SU-DHL-6 (cell line): ENCODE data around the gene SEPTIN2.

Source experiments
- H2AFZ ChIP-seq: fragments of 200-600 bp; sonication (generic); 2 replicates; pipeline ENCODE4 v1.6.1; 2014; ENCODE audit warnings: low read depth, mild to moderate bottlenecking, moderate library complexity, mixed read lengths, antibody characterized with exemption, low read length; ENCODE audit not compliant: severe bottlenecking
- H3F3A ChIP-seq: fragments of 200-600 bp; shearing (Covaris generic); 2 replicates; pipeline ENCODE4 v1.6.0; 2016; ENCODE audit warnings: antibody characterized with exemption, mild to moderate bottlenecking; ENCODE audit not compliant: insufficient read depth
- H3K27ac ChIP-seq: fragments of 200-600 bp; sonication (generic); 2 replicates; pipeline ENCODE4 v1.5.1; 2016; ENCODE audit warnings: low read depth, mild to moderate bottlenecking, low read length, moderate library complexity, mixed read lengths
- H3K27me3 ChIP-seq: fragments of 200-600 bp; sonication (generic), shearing (Covaris generic); 2 replicates; pipeline ENCODE4 v1.6.0; 2014; ENCODE audit warnings: mild to moderate bottlenecking, low read length
- H3K36me3 ChIP-seq: fragments of 200-600 bp; sonication (generic); 2 replicates; pipeline ENCODE4 v1.6.1; 2014; ENCODE audit warnings: mild to moderate bottlenecking, low read length, mixed read lengths
- H3K4me2 ChIP-seq: fragments of 300-600, 200-600 bp; shearing (Covaris generic), sonication (generic); 2 replicates; pipeline ENCODE4 v1.6.0; 2014; ENCODE audit warnings: low read length, low read depth, mild to moderate bottlenecking; ENCODE audit not compliant: poor library complexity, severe bottlenecking
- H3K4me3 ChIP-seq: fragments of 200-600 bp; sonication (generic); 2 replicates; pipeline ENCODE4 v1.5.1; 2014; ENCODE audit warnings: antibody characterized with exemption, low read length, mild to moderate bottlenecking, mixed read lengths; ENCODE audit not compliant: insufficient read depth, poor library complexity, severe bottlenecking
- H3K79me2 ChIP-seq: fragments of 200-600 bp; sonication (generic); 2 replicates; pipeline ENCODE4 v1.6.1; 2014; ENCODE audit warnings: mild to moderate bottlenecking, low read length, moderate library complexity; ENCODE audit not compliant: insufficient read depth
- H3K9ac ChIP-seq: fragments of 200-600 bp; sonication (generic); 2 replicates; pipeline ENCODE4 v1.7.0; 2014; ENCODE audit warnings: mild to moderate bottlenecking, low read length
- H3K9me2 ChIP-seq: fragments of 200-600 bp; sonication (generic); replicated peaks from 2 replicates; pipeline ENCODE4 v1.6.1; 2014; ENCODE audit warnings: low read length; ENCODE audit not compliant: insufficient read depth
- H3K9me3 ChIP-seq: fragments of 200-600 bp; sonication (generic); 2 replicates; pipeline ENCODE4 v1.6.1; 2014; ENCODE audit warnings: low read length, mixed read lengths; ENCODE audit not compliant: insufficient read depth
- H4K20me1 ChIP-seq: fragments of 200-600 bp; sonication (generic); 2 replicates; pipeline ENCODE4 v1.6.1; 2014; ENCODE audit warnings: low read depth, mild to moderate bottlenecking, antibody characterized with exemption, low read length, moderate library complexity, mixed read lengths
- CTCF ChIP-seq: fragments of 200-600 bp; sonication (generic); IDR thresholded peaks from one replicate; pipeline ENCODE4 v1.5.1; 2017; ENCODE audit warnings: antibody characterized with exemption, mild to moderate bottlenecking, low read length, moderate library complexity; ENCODE audit not compliant: insufficient read depth, poor library complexity, severe bottlenecking
- EZH2phosphoT487 ChIP-seq: fragments of 200-600 bp; sonication (generic), shearing (Covaris generic); conservative IDR thresholded peaks from 2 replicates; pipeline ENCODE4 v1.6.1; 2018; ENCODE audit warnings: mild to moderate bottlenecking, antibody characterized with exemption, low read length, moderate library complexity, mixed read lengths

The SEPTIN2 gene

GRCh38 chr2:241344925-241345651 lies 29.4 kb downstream of the SEPTIN2 start:
- Histone ChIP-seq H3K4me2 (no peak overlapping the region), H3K4me3 (no peak overlapping the region), H3K27ac (no peak overlapping the region), H3F3A (peaks cover 4% of the 10 kb centered on the region; the same call in 1 of the 2 replicates), H2AFZ (no peak overlapping the region), H3K9me2 (no peaks in the 10 kb centered on the region), H3K79me2 (peaks cover 10% of the 10 kb centered on the region), H4K20me1 (peaks cover 4% of the 10 kb centered on the region; the same call in 1 of the 2 replicates), H3K36me3 (peaks cover 58% of the 10 kb centered on the region), H3K9ac (no peak overlapping the region), H3K9me3 (no peaks in the 10 kb centered on the region), H3K27me3 (no peaks in the 10 kb centered on the region)
- TF ChIP-seq EZH2phosphoT487 (no peak), CTCF (no peak)

GRCh38 chr2:241349941-241350340 lies 34.2 kb downstream of the SEPTIN2 start:
- Histone ChIP-seq H3K4me2 (no peak overlapping the region), H3K4me3 (no peak overlapping the region), H3K36me3 (peaks cover 58% of the 10 kb centered on the region), H3K79me2 (no peaks in the 10 kb centered on the region), H3K27me3 (no peaks in the 10 kb centered on the region), H3K9me2 (no peaks in the 10 kb centered on the region), H4K20me1 (peaks cover 5% of the 10 kb centered on the region; the same call in 1 of the 2 replicates), H2AFZ (no peak overlapping the region), H3K9ac (no peak overlapping the region), H3K27ac (no peak overlapping the region), H3K9me3 (no peaks in the 10 kb centered on the region), H3F3A (peaks cover 33% of the 10 kb centered on the region)
- TF ChIP-seq EZH2phosphoT487 (no peak), CTCF (no peak)

- Histone ChIP-seq H2AFZ (no peak overlapping the region), H3K4me3 (no peak overlapping the region), H3F3A (peaks cover 33% of the 10 kb centered on the region), H4K20me1 (peaks cover 5% of the 10 kb centered on the region; the same call in 1 of the 2 replicates), H3K9ac (no peak overlapping the region), H3K27me3 (no peaks in the 10 kb centered on the region), H3K79me2 (no peaks in the 10 kb centered on the region), H3K9me3 (no peaks in the 10 kb centered on the region), H3K9me2 (no peaks in the 10 kb centered on the region), H3K4me2 (no peak overlapping the region), H3K27ac (no peak overlapping the region), H3K36me3 (peaks cover 58% of the 10 kb centered on the region)
- TF ChIP-seq EZH2phosphoT487 (no peak), CTCF (no peak)
These were observed 34.8 kb downstream of the SEPTIN2 start for GRCh38 chr2:241350530-241350877.
